ENCODE results near the gene ZSWIM5.
"Not testable (repeated sequence)": the region's sequence is repeated elsewhere in the genome, so short reads cannot be mapped to it uniquely, and the experiment has no call there.

Gene ZSWIM5

DNA sequence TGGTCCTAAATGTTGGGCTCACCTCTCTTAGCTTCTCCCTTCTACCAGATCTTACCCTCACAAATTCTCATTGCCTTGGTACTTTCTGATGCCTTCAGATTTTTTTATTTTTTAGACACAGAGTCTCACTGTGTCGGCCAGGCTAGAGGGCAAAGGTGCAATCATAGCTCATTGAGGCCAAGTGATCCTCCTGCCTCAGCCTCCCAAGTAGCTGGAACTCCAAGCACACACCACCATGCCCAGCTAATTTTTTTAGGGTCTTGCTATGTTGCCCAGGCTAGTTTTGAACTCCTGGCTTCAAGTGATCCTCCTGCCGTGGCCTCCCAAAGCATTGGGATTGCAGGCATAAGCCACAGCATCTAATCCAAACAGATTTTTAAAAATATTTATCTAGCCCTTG is 69.4 kb downstream of the ZSWIM5 start:
- no peak for DNase-seq

DNA sequence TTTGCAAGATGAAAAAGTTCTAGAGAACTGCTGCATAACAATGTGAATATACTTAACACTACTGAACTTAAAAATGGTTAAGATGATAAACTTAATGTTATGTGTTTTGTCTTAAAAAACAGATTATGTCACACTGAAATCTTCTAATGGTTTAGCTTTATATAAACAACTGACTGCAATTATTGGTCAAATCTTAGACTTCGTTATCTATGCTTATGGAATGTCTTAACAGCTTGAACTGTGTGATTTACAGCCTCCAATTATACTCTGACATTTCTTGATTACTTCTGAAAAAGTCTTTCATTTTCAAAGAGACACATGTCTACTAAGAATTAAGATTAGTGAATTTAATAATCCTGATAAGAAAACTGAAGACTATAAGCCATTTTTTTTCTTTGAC is 71.1 kb downstream of the ZSWIM5 start:
- no peak for DNase-seq

DNA sequence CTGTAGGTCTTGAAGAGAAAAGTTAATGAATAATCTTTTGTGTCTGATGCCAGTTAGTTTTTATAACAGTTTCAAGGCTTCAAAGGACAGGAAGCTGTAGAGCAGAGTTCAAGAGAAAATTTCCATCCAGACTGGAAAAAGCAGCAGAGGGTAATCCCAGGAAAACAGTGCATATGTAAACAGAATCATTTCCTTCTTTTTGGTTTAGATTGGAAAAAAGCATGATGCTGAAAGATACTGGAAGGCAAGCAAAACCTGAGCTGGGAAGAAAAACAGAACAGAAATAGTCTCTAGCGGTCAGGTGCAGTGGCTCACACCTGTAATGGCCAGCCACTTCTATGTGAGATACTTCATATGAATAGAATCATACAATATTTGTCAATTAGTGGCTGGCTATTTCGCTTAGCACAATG is 71.9 kb downstream of the ZSWIM5 start:
- no peak for DNase-seq

DNA sequence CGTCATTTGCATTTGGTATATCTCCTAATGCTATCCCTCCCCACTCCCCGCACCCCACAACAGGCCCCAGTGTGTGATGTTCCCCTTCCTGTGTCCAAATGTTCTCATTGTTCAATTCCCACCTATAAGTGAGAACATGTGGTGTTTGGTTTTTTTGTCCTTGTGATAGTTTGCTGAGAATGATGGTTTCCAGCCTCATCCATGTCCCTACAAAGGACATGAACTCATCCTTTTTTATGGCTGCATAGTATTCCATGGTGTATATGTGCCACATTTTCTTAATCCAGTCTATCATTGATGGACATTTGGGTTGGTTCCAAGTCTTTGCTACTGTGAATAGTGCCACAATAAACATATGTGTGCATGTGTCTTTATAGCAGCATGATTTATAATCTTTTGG is 73.7 kb downstream of the ZSWIM5 start:
- not testable (repeated sequence) for DNase-seq

DNA sequence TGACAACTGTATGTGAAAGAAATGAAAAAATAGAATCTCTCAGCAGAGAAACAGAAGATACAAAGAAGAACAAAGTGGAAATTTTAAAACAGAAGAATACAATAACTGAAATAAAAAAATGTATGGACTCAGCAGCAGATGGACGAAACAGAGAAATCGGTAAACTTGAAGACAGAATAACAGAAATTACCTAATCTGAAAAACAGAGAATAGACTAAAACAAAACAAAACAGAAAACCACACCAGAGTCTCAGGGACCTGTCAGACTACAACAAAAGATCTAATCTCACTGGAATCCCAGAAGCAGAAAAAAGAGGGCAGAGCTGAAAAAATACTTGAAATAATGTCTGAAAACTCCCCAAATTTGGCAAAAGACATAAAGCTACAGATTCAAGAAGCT is 83.0 kb downstream of the ZSWIM5 start:
- DNase-seq = no peak

DNA sequence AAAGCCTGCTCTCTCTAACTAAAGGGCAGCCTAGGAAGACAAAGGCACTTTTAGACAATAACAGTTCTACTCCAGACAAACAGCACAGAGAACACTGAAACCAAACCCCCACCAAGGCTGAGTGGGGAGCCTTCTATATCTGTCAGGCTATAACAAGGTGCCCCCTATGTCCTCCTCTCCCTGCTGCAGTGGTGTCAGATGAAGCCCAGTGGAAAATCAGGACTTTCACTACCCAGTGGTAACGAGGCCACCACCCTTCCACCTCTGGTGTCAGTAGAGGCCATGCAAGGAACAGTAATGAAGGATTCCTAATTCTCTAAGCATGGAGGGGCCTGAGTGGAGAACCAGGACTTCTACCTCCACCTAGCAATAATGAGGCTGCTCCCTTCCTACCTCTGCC is 83.7 kb downstream of the ZSWIM5 start:
- DNase-seq = no peak

DNA sequence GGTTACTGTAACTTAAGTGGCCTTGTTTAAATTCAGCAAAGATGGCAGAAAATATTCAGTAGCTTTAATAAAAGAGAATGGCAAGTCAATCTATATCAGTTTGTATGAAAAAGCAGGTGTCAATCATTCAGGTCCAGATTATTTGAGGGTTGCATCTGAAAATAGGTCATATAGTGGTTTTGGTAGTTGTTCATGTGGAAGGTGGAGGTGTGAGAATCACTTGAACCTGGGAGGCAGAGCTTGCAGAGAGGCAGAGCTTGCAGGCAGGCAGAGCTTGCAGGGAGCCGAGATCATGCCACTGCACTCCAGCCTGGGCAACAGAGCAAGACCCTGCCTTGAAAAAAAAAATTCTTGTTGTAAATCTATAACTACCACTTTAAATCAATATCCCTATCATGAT is 88.6 kb downstream of the ZSWIM5 start:
- no peak for DNase-seq

DNA sequence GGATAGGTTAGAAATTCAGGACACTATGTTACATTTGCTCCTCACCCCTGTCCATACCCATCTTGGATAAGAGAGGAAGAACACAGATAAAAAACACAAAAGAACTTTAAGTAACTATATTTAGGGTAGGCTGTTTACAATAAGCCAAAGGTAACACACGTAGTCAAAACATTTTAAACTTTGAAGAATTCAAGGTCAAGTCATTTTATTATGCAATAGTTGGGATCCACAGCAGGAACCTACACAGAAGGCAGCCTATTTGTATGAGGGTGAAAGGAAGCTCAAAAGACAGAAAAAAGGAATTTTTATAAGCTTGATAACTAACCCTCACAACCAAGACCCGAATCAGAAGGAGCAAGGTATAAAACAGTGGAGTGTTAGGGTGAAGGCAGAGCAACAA is 89.6 kb downstream of the ZSWIM5 start:
- DNase-seq = no peak

DNA sequence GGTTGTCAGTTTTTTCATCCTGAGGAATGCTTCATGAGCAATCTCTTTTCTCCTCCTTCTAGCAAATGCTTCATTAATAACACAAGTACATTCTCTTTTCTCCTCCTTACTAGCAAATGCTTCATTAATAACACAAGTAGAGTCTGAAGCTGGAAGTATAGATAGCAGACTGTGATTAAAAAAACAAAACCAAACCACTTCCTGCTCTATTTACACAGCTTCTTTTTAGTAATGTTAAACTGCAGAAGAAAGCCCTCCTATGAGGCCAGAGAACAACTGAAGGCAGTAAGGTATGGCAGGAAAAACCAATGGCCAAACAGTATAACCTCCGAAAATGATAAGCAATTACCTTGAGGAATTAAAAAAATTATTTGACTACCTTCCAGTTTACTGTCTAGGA is 90.1 kb downstream of the ZSWIM5 start:
- no peak for DNase-seq

DNA sequence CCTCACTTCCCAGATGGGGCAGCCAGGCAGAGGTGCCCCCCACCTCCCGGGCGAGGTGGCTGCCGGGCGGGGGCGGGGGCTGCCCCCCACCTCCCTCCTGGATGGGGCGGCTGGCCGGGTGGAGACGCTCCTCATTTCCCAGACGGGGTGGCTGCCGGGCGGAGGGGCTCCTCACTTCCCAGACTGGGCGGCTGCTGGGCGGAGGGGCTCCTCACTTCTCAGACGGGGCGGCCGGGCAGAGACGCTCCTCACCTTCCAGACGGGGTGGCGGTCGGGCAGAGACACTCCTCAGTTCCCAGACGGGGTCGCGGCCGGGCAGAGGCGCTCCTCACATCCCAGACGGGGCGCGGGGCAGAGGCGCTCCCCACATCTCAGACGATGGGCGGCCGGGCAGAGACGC is 91.2 kb downstream of the ZSWIM5 start:
- not testable (repeated sequence) for DNase-seq

DNA sequence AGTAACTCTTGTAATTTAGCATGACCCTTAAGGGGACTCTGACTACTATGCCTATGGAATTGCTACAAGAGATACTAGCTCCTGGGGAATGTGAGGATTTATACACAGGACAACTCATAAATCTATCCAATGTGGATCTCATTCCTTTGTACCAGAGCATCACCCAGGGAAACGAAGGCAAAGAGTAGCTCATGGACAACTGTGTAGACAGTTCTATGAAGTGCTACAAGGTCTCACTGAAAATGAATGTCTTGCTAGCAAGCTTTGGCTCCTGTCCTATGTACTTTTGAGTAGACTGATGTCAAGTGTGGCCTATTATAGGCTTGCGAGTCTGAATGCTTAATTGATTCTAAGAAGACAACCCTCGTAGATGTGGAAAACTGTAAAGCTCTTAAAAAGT is 93.7 kb downstream of the ZSWIM5 start:
- DNase-seq = no peak

DNA sequence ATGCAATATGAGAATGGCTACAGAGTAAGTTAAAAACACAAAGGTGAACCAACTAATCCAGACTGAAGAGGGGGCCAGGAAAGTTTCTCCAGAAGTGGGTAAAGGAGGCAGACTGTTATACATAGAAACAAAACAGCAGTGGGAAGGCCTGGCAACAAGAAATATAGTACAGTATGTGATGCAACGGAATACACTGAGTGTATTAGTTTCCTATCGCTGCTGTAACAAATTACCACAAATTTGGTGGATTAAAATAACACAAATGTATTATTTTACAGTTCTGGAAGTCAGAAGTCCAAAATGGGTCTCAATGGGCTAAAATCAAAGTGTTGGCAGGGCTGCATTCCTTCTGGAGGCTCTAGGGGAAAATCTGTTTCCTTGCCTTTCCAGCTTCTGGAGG is 95.2 kb downstream of the ZSWIM5 start:
- DNase-seq = no peak

DNA sequence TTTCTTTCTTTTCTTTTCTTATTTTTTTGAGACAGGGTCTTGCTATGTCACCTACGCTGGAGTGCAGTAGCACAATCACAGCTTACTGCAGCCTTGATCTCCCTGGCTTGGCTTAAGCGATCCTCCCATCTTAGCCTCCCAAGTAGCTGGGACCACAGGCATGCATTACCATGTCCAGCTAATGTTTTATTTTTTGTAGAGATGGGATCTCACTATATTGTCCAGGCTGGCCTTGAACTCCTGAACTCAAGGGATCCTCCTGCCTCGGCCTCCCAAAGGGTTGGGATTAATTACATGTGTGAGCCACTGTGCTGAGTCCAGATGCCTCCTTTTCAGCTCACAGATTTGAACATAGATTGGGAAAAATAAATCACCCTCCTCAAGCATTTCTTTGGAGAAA is 98.6 kb downstream of the ZSWIM5 start:
- DNase-seq = no peak

DNA sequence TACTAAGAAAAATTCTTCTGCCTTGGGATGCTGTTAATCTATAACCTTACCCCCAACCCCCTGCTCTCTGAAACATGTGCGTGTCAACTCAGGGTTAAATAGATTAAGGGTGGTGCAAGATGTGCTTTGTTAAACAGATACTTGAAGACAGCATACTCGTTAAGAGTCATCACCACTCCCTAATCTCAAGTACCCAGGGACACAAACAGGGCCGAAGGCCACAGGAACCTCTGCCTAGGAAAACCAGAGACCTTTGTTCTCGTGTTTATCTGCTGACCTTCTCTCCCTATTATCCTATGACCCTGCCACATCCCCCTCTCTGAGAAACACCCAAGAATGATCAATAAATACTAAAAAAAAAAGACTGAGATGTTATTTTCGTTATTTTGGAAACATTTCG is 99.5 kb downstream of the ZSWIM5 start:
- not testable (repeated sequence) for DNase-seq

DNA sequence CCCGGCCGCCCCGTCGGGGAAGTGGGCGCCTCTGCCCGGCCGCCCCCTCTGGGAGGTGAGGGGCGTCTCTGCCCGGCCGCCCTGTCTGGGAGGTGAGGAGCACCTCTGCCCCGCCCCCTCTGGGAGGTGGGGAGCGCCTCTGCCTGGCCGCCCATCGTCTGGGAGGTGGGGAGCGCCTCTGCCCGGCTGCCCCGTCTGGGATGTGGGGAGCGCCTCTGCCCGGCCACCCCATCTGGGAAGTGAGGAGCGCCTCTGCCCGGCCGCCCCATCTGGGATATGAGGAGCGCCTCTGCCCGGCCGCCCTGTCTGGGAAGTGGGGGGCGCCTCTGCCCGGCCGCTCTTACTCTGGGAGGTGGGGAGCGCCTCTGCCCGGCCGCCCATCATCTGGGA is 100.3 kb downstream of the ZSWIM5 start:
- not testable (repeated sequence) for DNase-seq

DNA sequence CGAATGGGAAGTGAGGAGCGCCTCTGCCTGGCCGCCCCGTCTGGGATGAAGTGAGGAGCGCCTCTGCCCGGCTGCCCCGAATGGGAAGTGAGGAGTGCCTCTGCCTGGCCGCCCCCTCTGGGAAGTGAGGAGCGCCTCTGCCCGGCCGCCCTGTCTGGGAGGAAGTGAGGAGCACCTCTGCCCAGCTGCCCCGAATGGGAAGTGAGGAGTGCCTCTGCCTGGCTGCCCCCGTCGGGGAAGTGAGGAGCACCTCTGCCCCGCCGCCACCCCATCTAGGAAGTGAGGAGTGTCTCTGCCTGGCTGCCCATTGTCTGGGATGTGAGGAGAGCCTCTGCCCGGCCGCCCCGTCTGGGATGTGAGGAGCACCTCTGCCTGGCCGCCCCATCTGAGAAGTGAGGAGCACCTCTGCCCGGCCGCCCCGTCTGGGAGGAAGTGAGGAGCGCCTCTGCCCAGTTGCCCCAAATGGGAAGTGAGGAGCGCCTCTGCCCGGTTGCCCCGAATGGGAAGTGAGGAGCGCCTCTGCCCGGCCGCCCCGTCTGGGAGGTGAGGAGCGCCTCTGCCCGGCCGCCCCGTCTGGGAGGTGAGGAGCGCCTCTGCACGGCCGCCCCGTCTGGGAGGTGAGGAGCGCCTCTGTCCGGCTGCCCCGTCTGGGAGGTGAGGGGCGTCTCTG is 100.8 kb downstream of the ZSWIM5 start:
- DNase-seq = not testable (repeated sequence)

DNA sequence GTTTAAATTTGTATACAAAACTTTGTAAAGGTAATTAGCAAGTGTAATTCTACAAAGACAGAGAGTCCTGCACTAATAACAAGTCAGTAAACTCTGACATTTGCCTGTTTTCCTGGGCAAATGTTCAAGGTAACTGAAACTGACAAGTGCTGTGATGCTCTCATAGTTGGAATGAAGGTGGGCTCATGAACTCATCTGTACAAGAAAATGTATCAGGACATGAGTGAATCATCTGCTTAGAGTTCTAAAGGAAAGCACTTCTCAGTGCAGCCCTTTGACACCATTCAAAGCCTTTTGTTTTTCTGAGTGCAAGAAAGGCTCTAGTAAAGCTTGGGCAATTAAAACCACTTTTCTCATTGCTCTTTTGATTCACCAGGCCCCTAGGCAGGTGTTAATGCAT is 102.9 kb downstream of the ZSWIM5 start:
- DNase-seq = no peak

DNA sequence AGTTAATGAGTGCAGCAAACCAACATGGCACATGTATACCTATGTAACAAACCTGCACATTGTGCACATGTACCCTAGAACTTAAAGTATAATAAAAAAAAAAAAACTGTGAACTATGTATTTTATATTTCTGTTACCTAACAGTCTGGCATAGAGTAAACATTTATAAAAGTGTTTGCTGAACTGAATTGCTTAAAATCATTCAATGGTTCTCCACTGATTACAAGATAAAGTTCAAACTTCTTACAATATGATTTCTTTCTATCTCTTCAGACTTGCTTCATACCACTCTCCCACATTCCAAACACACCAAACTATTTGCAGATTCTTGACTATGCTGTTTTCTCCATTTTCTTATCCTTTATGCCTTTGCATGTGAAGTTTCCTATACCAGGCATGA is 104.5 kb downstream of the ZSWIM5 start:
- DNase-seq = no peak

DNA sequence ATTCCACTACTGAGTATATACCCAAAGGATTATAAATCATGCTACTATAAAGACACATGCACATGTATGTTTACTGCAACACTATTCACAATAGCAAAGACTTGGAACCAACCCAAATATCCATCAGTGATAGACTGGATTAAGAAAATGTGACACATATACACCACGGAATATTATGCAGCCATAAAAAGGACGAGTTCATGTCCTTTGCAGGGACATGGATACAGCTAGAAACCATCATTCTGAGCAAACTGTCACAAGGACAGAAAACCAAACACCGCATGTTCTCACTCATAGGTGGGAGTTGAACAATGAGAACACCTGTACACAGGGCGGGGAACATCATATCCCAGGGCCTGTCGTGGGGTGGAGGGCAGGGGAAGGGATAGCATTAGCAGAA is 104.9 kb downstream of the ZSWIM5 start:
- not testable (repeated sequence) for DNase-seq

DNA sequence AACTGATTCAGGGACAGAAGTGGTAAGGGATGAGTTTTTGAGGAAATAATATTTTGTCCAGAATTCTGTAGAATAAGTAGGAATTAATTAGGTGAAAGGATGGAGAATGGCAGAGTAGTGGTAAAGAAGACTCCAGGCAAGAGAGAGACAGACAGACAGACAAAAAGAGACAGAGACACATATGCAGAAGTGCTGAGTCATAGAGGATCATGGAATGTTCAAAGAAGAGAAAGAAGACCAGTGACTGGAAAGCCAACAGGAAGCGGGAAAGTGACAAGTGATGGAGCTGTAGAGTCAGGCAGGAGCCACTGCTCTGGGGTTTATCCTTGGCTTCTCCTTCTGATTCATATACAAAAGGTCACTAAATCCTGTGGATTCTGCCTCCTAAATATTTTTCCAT is 108.5 kb downstream of the ZSWIM5 start:
- no peak for DNase-seq

DNA sequence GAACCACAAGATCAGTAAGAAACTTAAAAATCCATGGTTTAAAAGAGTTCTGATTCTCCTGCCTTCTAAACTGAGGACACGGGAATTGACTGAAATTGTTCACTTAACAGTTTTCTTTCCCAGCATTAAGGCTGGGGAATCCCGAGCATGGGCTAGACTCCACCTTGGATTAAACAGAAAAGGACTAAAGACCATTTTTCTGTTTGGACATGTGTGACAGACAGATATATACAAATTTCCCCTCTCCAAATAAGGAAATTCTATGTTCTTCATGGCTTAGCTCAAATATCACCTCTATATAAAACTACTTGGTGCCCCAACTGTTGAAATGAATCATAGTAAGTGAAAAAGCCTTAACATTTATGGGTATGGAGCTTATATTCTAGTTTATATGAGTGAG is 109.3 kb downstream of the ZSWIM5 start:
- no peak for DNase-seq

DNA sequence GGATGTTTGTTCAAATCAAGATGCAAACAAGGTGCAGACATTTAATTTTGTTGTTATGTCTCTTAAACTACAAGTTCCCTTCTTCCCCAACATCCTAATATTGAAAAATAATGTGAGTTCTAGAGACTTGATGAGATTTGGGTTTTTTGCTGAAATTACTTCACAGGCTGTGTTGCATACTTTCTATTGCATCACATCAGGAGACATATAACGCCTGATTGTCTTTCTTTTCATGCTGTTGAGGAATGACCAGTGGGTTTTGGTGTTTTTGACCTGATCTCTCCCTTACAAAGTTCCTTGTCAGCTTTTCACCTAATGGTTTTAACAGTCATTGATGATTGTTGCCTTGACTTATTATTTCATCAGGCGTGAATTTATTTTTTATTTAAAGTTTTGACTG is 111.0 kb downstream of the ZSWIM5 start:
- no peak for DNase-seq

DNA sequence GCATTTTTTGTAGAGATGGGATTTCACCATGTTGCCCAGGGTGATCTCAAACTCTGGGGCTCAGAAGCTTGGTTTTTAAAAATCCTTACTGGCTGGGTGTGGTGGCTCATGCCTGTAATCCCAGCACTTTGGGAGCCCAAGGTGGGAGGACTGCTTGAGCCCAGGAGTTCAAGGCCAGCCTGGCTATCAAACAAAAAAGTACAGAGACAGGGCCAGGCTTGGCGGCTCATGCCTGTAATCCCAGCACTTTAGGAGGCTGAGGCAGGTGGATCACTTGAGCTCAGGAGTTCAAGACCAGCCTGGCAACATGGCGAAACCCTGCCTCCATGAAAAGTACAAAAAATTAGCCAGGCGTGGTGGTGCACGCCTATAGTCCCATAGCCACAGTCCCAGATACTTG is 112.0 kb downstream of the ZSWIM5 start:
- not testable (repeated sequence) for DNase-seq

DNA sequence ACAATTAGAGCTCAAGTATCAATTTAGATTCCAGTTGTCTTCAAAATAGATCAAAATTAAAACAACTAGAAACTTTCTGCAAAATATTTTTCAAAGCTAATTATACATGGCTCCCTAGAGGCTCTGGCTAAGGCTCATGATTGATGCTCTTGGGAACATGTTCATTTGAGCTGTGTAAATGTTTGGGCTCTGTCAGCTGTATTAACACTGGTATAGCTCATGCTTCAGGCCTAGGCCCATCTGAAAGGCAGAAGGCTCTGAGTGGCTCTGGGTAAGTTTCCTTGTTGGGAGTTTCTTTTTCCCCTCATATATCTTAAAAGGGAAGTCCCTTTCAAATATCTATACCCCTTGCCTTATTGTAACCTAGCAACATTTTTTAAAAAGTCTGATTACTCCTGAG is 113.1 kb downstream of the ZSWIM5 start:
- no peak for DNase-seq

DNA sequence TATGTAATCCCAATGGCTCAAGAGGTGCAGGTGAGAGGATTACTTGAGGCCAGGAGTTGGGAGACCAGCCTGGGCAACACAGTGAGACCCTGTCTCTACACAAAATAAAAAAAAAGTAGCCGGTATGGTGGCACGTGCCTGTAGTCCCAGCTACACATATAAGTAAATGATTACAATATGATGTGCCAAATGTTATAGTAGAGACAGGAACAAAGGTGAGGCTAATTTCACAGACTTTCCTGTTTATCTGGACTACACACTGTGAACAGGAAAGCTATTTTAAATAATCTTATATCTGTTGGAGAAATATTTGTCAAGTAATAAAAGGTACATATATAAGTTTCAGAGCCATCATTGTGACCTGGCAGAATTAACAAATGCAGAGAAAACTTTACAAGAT is 116.7 kb downstream of the ZSWIM5 start:
- DNase-seq = no peak

DNA sequence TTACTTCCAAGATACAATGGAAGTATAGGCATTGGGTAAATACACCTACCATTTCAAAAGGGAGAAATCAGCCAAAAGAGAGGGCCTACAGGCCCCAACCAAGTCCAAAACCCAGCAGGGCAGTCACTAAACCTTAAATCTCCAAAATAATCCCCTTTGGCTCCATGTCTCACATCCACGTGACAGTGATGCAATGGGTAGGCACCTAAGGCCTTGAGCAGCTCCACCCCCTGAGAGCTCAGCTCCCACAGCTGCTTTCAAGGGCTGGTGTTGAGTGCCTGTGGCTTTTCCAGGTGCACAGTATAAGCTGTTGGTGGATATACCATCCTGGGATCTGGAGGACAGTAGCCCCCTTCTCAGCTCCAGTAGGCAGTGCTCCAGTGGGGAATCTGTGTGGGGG is 121.8 kb downstream of the ZSWIM5 start:
- DNase-seq = no peak

All from NCI-H1105 (cell line).